ACC112 (cell line): Measurements from ENCODE around the gene RAI1.

Experiments
- H2AFZ ChIP-seq: fragments of 200-600 bp; sonication (generic); one replicate; pipeline ENCODE4 v1.6.0; 2017; ENCODE audit warnings: antibody characterized with exemption, low read length; ENCODE audit not compliant: unreplicated experiment
- H3K27ac ChIP-seq: fragments of 200-600 bp; sonication (generic); 2 replicates; pipeline ENCODE4 v1.5.1; 2014; ENCODE audit warnings: low read depth, mild to moderate bottlenecking, antibody characterized with exemption, low read length, moderate library complexity
- H3K27me3 ChIP-seq: fragments of 200-600 bp; sonication (generic); 2 replicates; pipeline ENCODE4 v1.6.1; 2014; ENCODE audit warnings: mild to moderate bottlenecking, antibody characterized with exemption, low read length, moderate library complexity, mixed read lengths; ENCODE audit not compliant: insufficient read depth
- H3K36me3 ChIP-seq: fragments of 200-600 bp; sonication (generic); 2 replicates; pipeline ENCODE4 v1.6.1; 2016; ENCODE audit warnings: mild to moderate bottlenecking, antibody characterized with exemption, low read length, moderate library complexity, mixed read lengths; ENCODE audit not compliant: insufficient read depth
- H3K4me1 ChIP-seq: fragments of 200-600 bp; sonication (generic); one replicate; pipeline ENCODE4 v1.6.1; 2016; ENCODE audit warnings: low read length, mixed read lengths; ENCODE audit not compliant: insufficient read depth, unreplicated experiment, control insufficient read depth
- H3K4me3 ChIP-seq: fragments of 200-600 bp; sonication (generic); 2 replicates; pipeline ENCODE4 v1.5.1; 2014; ENCODE audit warnings: mild to moderate bottlenecking, low read depth, low read length
- H3K79me2 ChIP-seq: fragments of 200-600 bp; sonication (generic); one replicate; pipeline ENCODE4 v1.6.0; 2016; ENCODE audit warnings: low read length; ENCODE audit not compliant: control insufficient read depth, unreplicated experiment, insufficient read depth

Gene RAI1

DNA sequence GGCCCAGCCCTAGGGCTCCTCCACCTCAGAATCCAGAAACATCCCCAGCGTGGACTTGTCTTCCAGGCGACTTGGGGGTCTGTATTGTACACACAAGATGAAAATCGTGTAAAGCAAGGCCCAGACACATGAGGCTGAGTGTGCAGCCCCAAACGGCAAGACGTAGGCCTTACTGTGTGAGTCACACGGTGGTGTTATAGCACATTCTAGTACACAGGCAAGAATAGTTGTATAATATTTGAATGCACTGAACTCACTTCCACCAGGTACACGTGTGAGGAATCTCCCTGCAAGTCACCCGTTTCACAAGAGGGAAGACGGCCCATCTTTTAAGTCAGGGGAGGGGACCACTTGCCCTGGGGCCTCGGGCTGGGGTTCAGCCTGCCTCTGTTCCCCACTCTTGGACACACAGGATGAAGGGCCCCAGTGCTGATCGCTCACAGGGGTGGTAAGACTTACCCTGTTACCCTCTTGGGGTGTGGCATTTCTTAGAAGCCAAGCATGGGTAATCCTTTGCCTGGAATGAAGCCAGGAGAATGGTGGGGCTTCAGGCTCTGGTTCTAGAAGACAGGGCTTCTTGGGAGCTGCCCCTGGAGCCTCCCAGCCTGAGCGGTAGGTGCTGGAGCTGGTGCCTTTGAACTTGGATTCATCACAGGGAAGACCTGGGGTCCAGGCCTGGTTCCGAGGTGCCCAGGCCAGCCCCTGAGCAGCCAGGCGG is 84.3 kb downstream of the RAI1 start:
- no peak overlapping the region for H3K4me3 ChIP-seq
- no peaks in the 10 kb centered on the region for H3K36me3 ChIP-seq
- peaks cover 4% of the 10 kb centered on the region for H3K4me1 ChIP-seq
- H3K27me3 ChIP-seq, result no peaks in the 10 kb centered on the region
- no peak overlapping the region for H2AFZ ChIP-seq
- H3K27ac ChIP-seq, result no peak overlapping the region
- peaks cover 17% of the 10 kb centered on the region for H3K79me2 ChIP-seq

DNA sequence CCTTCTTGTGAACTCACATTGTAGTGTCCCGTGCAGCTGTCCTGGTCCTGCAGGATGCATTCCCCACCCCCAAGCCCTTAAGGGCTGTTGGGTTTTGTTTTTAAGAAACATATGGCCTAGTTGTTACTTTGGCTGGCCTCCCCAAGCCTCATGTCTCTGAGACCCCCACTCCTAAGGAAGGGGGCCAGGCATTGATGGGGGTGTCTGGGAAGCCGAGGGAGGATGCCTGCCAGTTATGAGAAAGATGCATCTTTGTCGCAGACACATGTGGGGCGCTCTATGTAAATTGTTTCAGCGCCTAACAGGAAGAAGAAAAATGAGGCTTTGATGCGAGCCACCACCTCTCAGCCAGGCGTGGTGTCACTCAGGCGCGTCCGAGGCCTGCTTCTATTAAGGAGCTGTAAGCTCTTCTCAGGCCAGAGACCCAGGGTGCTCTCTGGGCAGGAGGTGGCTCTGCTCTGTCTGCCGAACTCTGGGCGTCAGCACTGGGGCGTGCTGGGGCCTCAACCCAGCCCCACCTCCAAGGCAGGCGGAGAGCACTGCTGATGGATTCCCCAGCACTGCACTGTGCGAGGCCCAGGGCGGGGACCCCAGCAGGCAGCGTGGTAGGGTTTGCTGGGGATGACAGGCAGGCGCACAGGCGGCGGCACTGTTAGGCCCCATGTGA is 85.0 kb downstream of the RAI1 start:
- H3K4me3 ChIP-seq, result no peak overlapping the region
- H3K79me2 ChIP-seq, result peaks cover 14% of the 10 kb centered on the region
- H3K4me1 ChIP-seq, result peaks cover 4% of the 10 kb centered on the region
- no peak overlapping the region for H3K27ac ChIP-seq
- no peak overlapping the region for H2AFZ ChIP-seq
- no peaks in the 10 kb centered on the region for H3K36me3 ChIP-seq
- H3K27me3 ChIP-seq, result no peaks in the 10 kb centered on the region

DNA sequence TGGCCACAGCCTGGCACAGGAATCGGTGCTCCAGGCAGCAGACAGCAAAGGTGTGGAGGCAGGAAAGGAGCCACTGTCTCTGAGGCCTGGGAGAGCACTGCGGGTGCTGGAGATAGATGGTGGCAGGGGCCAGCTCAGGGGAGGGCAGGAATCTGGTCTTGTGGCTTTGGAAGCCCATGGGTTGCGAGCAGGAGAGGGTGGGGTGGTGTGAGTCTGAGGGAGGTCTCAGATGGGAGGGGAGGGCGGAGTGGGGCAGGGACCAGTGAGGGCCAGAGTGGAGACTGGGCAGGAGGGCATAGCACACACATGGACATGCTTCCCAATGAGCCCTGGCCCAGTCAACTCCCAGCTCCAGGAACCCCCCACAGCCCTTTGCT is 85.5 kb downstream of the RAI1 start:
- Histone ChIP-seq H3K27me3 (no peaks in the 10 kb centered on the region), H3K79me2 (peaks cover 12% of the 10 kb centered on the region), H2AFZ (no peak overlapping the region), H3K36me3 (no peaks in the 10 kb centered on the region), H3K4me1 (peaks cover 4% of the 10 kb centered on the region), H3K4me3 (no peak overlapping the region), H3K27ac (no peak overlapping the region)

DNA sequence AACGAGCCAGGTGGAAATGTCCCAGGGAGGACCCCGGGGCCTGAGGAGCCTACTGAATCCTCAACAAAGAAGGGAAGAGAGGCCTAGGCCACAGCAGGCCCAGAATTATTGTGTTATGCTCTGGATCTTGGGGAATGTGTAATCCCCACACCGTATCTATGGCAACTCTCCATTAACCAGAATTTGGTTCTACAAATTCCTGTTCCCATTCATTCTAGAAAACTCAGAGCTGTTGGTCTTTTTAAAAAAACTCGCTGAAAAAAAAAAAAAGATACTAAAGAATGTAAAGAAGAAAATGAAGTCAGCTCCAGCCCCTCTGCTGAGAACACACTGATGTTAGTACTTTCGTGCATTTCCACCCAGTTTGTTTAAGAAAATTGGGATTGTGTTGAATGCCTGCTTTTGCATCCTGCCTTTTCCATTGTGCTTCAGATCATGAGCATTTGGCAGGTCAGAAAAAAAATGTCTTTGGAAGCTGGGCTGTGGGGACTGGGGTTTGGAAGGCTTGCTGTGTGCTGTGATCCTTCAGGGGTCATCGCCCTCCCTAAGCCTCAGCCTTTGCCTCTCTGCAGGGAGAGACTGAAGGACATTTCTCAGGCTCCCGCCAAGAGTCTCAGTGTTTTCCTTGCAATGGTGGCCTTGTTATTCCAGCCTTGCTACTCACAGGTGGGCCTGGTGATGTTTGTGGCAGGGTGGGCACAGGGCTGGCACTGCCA is 86.1 kb downstream of the RAI1 start:
- Histone ChIP-seq H3K27me3 (no peaks in the 10 kb centered on the region), H3K27ac (no peak overlapping the region), H3K79me2 (peaks cover 10% of the 10 kb centered on the region), H3K4me1 (peaks cover 4% of the 10 kb centered on the region), H3K36me3 (no peaks in the 10 kb centered on the region), H2AFZ (no peak overlapping the region), H3K4me3 (no peak overlapping the region)

DNA sequence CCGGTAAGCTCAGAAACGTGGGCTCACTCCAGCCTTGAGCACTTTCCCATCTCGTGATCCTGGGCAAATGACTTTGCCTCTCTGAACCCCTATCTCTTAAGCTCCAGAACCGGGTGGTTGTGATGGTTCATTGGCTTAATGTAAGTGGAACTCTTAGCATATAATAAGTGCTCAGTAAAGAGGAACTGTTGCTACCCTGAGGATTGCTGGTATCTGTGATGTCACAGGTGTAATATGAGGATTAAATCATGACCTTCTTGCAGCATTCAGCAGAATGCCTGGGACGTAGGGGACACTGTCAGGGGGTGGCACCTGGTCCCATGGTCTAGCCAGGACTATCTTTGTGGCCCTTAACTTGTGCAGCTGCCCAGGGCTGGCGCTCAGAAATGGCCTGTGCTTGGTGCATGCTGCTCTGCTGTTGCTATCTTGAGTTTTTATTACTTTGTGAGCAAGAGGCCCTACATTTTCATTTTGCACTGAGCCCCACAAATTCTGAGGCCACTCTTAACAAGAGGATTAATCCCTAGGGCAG is 86.7 kb downstream of the RAI1 start:
- no peaks in the 10 kb centered on the region for H3K27me3 ChIP-seq
- H3K36me3 ChIP-seq, result no peaks in the 10 kb centered on the region
- H2AFZ ChIP-seq, result no peak overlapping the region
- H3K4me3 ChIP-seq, result no peak overlapping the region
- no peak overlapping the region for H3K27ac ChIP-seq
- peaks cover 4% of the 10 kb centered on the region for H3K4me1 ChIP-seq
- H3K79me2 ChIP-seq, result peaks cover 12% of the 10 kb centered on the region

DNA sequence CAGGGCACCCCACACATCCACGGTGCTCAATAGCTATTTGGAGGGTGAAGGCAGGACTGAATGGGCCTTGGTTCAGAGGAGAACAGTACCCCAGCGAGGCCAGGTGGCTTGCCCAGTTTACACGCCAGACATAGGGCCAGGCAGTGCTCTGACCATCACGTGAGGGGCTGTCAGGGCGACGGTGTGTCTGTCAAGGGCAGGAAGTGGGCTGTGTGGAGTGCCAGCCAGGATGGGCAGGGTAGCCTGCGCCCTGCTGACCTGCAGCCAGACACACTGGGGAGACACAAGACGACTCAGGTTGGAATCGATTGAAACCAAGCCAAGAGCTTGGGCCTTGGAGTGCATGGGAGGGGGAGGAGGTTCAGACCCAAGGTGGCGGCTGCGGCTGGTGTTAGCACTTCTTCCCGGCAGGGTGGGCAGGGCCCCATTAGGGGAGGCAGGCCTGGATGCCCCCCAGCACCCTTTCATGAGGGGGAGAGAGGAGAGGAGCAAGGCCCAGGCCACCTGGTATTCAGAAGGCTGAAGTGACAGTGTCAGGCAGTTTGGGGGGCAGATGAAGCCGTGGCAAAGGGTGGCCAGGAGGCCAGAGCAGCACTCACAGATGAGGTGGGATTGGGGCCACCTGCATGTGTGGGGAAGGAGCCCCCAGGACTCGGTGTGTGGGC is 87.3 kb downstream of the RAI1 start:
- Histone ChIP-seq H2AFZ (no peak overlapping the region), H3K4me1 (peaks cover 6% of the 10 kb centered on the region), H3K79me2 (peaks cover 12% of the 10 kb centered on the region), H3K27me3 (no peaks in the 10 kb centered on the region), H3K27ac (no peak overlapping the region), H3K36me3 (no peaks in the 10 kb centered on the region), H3K4me3 (no peak overlapping the region)

DNA sequence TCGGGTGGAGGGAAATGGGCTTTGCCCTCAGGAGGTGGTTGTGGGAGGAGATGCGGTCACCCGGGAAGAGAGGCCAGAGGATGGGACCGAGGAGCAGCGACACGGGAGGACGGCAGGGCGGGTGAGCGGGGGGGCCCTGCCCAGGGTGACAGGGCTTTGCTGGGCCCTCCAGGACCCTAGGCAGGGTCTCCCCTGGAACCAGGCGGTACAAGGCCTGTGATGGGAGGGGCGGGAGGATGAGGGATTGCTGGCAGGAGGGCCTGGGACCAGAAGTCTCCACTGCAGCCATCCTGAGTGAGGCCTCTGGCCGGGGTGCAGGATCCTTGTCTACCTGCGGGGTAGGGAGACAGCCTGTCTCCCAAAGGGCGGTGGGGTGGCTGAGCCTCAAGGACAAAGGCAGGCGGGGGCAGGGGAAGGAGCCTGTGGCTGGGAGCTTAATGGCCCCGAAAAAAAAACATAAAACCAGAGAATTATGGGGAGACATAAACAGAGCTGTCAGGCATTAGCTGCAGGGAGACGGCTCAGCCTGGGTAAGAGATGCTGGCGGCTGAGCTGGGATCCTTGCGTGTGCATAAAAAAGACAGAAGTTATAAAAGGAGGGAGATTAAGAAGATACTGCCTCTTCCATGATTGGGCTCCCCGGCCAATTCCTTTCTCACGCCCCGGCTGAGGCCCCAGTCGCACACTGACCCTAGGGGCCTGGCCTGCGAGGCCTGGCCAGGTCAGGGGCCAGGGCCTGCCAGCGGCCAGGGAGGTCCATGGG is 88.8 kb downstream of the RAI1 start:
- H3K27ac ChIP-seq, result no peak overlapping the region
- peaks cover 14% of the 10 kb centered on the region for H3K4me1 ChIP-seq
- no peak overlapping the region for H2AFZ ChIP-seq
- H3K79me2 ChIP-seq, result peaks cover 6% of the 10 kb centered on the region
- H3K36me3 ChIP-seq, result no peaks in the 10 kb centered on the region
- no peaks in the 10 kb centered on the region for H3K27me3 ChIP-seq
- no peak overlapping the region for H3K4me3 ChIP-seq

DNA sequence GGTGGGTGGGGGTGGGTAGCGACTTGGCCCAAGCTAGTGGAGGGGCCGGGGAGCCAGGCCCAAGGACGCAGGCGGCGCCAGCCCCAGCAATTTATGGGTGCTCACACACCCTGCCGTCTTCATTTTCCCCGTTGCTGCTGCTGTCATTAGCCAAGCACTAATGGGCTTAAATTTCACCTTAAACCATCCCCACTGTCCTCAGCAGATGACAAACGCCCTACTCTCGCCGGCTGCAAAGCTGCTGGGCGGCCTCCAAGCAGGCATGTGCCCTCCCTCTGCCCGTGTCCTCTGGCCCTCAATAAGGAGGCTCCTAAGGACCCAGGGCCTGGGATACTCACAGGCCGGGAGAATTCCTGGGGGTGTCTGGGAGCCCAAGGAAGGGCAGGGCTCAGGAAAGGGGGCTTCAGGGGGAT is 89.4 kb downstream of the RAI1 start:
- Histone ChIP-seq H3K27ac (no peak overlapping the region), H3K27me3 (no peaks in the 10 kb centered on the region), H3K4me1 (peaks cover 11% of the 10 kb centered on the region), H3K4me3 (no peak overlapping the region), H2AFZ (no peak overlapping the region), H3K36me3 (no peaks in the 10 kb centered on the region), H3K79me2 (peaks cover 6% of the 10 kb centered on the region)

DNA sequence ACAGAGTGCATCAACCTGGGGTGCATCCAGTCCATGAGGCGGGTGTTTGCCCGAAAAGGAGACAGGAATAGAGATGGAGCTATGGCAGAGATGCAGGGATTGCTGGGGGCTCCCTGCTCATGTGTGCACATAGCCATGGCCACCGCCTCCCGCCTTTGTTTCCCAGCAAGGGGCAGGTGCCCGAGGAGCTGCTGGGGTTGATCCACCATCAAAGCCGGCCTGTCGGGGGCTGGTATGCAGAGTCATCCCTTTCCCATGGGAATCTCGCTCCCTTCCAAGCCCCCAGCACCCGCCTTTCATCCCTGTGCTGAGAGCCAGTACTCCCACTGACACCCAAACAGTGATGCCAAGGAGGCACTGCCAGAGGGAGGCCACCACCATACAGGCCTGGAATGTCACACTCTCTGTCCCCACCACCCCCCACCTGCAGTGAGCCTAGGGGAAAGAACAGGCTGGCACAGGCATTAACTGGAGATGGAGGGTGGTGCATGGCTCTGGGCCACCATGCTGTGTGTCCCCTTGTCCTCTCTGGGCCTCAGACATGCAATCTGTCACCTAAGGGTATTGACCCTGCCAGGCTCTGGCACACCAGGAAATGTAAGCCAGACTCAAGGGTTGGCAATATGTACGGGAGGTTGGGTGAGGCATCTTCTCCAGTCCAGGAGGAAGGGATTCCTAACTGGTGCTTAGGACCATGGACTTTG is 90.4 kb downstream of the RAI1 start:
- H3K79me2 ChIP-seq, result peaks cover 6% of the 10 kb centered on the region
- no peak overlapping the region for H3K27ac ChIP-seq
- H3K4me1 ChIP-seq, result peaks cover 11% of the 10 kb centered on the region
- no peak overlapping the region for H3K4me3 ChIP-seq
- H3K27me3 ChIP-seq, result no peaks in the 10 kb centered on the region
- H2AFZ ChIP-seq, result no peak overlapping the region
- no peaks in the 10 kb centered on the region for H3K36me3 ChIP-seq
